HCEC 1CT (cell line): Measurements from ENCODE around the gene ZNF438.

Experiments
- DNase-seq: peaks from one replicate; pipeline ENCODE4 v3.0.0-alpha.2; 2017

Gene ZNF438

DNA sequence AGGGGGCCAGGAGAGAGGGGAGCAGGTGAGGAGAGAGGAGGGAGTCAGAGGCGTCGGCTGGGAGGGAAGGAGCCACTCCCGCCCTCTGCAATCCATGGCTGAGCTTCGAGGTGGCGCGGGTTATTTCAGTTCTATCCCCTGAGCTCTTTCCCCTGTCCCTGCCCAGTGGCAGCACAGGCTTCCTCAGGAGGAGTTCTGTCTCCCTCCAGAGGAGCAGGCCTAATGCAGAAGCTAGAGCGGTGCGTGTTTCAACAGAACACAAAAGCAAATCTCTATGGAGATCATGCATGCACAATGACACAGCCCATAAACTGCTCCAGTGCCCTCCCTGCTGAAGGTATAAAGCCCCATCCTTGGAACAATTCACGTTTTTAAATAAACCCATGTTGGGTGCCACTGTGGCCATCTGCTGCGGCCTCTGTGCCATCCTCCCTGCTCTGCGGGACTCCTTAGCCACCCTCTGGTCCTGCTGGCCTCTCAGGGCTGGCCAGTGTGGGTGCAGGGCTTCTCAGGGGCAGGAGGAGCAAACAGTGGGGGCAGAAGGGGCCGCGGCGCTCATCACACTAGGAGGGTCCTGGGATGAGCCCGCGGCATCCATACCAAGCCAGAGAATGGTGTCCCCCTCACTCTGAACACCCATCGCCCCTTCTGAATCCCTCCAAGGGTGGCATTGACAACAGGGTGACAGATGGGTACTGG lies 209.5 kb downstream of the ZNF438 start:
- no peak for DNase-seq

GRCh38 chr10:30821261-30821993 lies 210.2 kb downstream of the ZNF438 start:
- no peak for DNase-seq

- DNase-seq = peak; percentile 87
Measured at GRCh38 chr10:30820261-30820991, 211.2 kb downstream of the ZNF438 start.

- peak; percentile 79 for DNase-seq
Measured at GRCh38 chr10:30819341-30820181, 212.1 kb downstream of the ZNF438 start.

DNA sequence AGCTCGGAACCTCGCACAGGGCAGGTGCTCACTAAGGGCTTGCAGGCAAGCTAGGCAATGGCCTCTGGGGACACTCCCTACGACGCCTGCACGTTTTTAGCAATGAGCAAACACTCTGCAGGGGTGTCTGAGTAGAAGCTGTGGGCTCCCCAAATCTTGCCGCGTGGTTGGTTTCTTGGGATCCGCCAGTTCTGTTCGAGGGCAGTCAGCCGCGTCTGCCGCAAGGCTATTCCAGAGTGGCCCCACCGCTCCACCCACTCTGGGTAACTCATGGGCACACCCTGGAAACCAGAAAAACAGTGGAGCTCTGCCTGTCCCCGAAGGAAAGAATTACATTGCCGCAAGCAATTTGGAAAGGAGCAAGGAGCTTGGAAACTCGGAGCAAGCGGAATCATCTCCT lies 212.8 kb downstream of the ZNF438 start:
- no peak for DNase-seq

GRCh38 chr10:30818010-30818660 lies 213.5 kb downstream of the ZNF438 start:
- DNase-seq = no peak

DNA sequence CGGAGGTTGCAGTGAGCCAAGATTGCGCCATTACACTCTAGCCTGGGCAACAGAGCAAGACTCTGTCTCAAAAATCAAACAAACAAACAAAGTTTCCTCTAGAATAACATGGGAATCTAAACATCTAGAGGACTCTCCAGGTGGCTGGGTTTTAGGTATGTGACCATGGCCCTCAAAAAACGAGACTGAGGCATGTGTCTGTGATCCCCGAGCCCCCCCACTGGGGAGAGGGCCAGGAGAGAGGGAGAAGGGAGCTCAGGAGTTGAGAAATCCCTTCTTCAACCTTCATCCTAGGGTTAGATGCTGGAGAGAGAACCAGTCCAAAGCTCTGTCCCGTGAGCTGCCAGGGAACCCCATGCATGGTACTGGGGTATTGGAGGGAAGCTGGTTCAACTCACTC lies 214.1 kb downstream of the ZNF438 start:
- DNase-seq = no peak

DNA sequence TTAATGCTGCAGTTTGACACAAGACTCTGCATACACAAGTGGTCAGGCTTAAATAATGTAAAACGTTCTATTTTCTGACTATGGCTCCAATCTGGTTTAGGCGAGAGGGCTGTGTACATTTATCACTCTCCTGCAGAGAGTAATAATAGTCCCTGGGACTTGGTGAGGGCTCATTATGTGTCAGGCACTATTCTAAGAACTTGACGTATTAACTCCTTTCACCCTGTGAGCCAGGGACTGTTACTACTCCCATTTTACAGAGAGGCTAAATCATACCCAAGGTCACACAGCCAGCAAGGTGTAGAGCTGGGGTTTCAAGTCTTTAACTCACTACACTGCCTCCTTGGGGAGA lies 214.9 kb downstream of the ZNF438 start:
- DNase-seq = no peak

DNA sequence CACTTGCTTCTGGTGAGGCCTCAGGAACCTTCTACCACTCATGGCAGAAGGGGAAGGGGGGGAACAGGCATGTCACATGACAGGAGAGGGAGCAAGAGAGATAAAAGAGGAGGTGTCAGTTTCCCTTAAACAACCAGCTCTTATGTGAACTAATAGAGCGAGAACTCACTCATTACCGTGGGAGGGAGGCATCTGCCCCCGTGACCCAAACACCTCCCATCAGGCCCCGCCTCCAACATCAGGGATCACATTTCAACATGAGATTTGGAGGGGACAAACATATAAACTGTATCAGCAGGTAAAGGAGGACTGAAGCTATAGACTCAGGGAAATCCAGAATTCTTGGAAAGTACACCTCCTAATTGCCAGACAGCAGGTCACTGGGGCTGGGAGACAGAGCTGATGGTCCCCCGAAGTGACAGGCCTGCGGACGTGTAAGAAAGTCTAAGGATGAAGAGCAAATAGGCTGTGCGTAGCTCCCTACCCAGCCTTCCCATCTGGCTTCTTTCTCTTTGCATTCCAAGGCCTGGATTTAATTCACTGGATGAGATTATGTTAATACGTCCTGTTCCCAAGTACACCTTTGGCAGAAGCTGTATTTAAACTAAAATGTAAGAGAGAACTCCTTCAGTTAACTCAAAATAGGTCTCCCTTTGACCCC lies 215.4 kb downstream of the ZNF438 start:
- DNase-seq = no peak

DNA sequence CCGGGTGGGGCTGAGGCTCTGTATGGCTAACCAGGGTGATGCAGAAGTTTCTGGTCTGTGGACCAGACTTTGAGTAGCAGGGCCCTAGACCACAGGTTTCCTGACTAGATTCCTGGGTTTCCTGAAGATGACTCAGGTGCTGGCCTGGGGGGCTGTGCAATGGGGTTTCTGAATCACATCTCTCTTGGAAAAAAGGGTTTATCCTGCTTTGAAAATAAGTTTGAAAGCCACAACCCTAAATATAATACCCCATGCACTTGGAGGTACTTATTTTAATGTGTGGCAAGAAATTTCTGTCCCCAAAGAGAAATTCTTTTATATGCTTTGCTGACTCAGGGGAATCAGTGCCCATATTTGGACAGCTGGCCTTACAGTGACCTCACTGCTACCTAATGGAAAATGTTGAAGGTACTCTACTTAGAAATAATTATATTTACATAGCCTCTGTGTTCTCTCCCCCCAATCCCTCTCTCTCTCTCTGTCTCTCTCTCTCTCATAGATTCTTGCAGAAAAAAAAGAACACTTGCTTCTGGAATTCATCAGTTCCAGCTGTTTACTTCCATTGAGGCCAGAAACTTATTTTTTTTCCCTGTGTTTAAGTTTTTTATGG lies 217.7 kb downstream of the ZNF438 start:
- DNase-seq = peak; percentile 78

- peak; percentile 94 for DNase-seq
Measured at GRCh38 chr10:30812018-30812851, 219.4 kb downstream of the ZNF438 start.

GRCh38 chr10:30811276-30812017 lies 220.2 kb downstream of the ZNF438 start:
- DNase-seq = no peak

DNA sequence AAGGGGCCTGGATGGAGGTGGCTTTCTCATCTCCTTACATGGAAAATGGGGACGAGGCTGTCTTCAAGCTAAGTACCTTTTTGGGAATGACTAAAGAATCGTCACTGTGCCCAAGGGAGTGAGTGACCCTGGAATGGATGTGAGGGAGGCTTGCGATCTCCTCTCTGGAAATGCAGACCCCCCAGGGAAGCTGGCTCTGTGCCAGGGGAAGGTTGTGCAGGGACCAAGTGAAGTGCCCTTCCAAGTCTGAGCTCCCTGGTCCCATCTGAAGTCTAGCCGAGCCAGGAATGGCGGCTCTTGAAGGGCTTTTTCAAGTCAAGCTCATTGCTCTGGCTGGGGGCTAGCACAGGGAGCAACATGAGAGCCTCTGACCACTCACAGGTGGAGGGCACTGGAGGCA lies 221.2 kb downstream of the ZNF438 start:
- no peak for DNase-seq

DNA sequence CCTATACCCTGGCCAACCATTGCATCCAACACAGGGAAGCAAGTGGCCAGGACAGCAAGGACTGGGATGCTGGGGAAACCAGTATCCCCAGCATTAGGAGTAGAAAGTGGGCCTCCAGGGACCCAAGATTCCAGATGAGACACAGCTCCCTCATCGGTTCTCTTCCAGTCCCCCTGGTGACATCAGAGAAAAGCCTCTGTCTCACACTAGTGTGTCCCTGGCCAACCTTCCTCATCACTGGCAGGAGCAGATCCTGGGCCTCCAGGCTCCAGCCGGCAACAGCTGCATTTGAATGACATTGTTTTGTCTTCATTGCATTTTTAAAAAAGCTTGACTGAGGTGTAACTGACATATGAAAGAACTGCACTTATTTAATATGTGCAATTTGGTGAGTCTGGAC lies 224.8 kb downstream of the ZNF438 start:
- no peak for DNase-seq

DNA sequence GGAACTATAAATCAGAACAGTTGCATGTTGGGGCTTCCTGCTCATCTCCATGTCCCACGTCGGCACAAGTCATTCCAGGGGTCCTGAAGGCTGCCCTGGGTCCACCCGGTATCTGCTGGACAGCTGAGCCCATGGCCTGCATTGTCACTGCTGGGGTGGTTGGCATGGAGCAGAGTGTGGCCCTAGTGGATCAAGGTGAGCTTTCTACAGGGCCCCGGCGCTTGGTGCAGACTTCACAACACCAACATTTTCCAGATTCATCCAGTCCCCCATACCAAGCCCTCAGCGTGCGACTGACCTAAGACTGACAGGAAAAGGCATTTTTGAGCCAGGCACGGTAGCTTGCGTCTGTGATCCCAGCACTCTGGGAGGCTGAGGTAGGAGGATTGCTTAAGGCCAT lies 226.6 kb downstream of the ZNF438 start:
- DNase-seq = no peak

- no peak for DNase-seq
Measured at GRCh38 chr10:30804478-30805055, 227.1 kb downstream of the ZNF438 start.

DNA sequence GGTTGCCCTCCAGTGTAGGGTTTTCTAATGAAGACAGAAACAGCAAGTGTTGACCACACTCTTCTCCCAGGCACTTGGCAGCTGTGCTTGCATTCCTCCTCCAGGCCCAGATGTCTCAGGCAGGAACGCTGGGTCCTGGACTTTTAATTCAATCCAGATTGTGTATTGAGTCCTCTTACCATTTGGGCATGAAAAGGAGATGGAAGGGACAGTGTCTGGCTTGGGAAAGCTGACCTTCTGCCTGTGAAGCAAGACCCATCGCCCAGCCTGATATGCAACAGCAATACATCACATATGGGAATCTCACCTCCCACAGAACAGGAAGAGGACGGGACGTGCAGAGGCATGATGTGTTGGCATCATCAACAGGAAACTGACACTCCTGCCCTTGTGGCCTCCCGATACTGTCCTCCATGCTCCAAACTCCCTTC lies 227.8 kb downstream of the ZNF438 start:
- peak; percentile 77 for DNase-seq

DNA sequence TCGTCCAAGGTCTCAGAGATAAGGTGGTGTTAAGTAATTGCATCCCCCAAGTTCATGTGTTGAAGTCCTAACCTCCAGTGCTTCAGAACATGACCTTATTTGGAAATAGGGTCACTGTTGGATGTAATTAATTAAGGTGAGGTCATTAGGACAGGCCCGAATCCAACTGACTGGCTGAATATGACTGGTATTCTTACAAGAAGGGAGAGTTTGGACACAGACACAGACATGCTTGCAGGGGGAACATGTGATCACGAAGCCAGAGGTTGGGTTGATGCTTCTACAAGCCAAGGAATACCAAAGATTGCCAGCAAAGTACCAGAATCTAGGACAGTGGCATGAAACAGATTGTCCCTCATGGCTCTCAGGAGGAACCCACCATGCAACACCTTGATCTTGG lies 228.6 kb downstream of the ZNF438 start:
- DNase-seq = no peak

DNA sequence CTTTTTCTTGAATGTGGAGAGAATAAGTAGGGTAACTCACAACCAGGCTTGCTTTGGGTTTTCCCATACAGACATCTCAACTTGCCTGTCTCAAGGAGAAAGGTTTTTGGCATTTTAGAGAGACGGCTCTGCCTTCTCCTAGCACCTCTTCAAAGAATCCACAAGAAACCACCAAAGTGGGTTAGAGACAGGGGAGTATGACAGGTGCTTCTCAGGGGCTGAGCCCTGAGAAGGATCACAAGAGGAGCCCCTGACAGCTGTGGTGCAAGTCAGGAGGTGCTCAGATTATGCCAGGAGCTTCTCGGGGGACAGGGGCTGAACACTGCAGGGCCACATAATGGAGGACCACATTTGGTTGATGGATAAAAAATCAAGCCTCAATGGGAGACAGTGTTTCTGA lies 231.3 kb downstream of the ZNF438 start:
- no peak for DNase-seq
